GM18519 (cell line): ENCODE data around the gene DAB1.

Experiments used
- ATAC-seq: cut with Tn5 transposase; IDR thresholded peaks from one replicate; pipeline ENCODE4 v1.9.1; 2021; ENCODE audit warnings: mild to moderate bottlenecking, moderate library complexity; ENCODE audit not compliant: unreplicated experiment, low FRiP score

The DAB1 gene

DNA sequence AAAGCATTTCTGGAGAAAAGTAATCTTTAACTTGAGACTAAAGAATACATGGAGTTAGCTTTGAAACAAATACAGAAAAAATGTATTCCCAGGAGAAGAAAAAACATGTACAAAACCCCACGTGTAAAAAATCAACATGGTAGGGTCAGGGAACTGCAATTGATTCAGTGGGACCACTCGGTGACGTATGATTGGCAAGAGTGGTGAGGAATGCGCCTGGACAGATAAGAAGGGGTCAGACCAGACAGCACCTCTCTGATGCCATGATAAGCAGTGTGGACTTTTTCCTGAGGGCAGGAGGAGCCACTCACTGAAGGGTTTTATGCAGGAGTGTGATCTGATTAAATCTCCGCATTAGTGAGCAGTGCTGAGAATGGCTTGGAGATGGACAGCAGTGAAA, 142.5 kb downstream of the DAB1 start:
- ATAC-seq, result no peak

DNA sequence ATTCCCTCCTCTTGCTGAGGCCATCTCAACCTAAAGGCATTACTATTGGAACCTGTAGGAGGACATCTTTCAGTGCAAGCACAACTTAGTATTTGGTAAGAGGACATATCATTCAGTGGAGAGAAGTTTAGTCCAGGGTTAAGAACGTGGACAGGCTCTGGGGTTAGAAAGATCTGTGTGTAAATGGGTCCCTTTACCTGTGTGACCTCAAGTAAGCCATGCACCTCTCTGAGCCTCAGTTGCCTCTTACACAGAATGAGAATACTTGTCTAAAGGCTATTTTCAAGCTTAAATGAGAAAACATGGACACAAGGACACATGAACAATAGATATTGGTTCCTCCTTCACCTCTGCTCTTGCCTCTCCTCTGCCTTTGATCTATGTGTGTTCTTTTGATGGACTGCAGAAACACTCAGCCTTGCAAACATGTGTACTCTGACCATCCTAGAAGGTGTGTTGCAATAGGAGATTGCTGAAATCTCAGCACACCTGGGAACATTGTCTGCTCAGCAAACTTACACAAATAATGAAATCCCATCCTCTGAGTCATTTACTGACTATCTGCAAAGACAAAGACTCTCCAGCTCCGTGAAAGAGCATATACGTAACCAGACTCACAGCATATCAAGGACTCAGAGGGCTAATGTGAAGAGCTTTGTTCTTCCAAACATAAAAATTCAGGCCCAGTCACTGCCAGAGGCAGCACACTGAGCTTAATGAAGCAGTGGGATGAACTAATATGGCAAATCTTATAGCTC, 143.8 kb downstream of the DAB1 start:
- no peak for ATAC-seq

DNA sequence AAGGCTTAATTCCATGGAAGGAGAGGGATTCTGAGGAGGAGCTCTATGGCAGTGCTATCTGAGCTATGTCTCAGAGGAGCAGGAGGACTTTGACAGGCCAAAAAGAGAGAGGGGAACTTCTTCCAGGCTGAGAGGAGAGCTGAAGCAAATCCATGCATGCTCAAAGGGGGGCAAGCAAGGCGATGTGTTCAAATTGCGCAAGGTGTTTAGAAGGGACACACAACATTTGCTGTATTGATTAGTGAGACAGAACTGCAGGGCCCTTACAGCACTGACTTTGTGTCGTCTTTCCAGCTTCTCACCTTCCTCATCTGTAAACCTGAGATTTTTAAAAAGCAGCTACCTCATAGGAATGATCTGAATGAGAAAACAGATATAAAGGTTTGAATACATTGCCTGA, 145.3 kb downstream of the DAB1 start:
- ATAC-seq, result no peak

DNA sequence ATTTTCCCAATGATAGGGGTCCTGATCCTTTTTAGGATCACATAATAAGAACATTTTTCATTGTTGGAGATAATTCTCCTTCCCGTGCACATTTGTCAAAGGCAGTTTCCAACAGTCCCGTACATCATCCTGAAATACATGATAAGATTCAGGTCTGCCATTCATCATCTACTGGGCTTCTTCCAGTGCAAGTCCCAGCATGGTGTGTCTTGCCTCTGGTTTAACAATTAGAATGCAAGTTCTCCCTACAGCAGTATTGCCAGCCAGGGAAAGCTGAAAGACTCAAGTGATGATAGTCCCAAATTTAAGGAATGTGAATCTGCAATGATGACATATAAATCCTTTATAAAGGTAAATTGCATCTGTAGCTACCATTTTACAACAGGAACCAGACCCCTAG, 146.2 kb downstream of the DAB1 start:
- no peak for ATAC-seq

DNA sequence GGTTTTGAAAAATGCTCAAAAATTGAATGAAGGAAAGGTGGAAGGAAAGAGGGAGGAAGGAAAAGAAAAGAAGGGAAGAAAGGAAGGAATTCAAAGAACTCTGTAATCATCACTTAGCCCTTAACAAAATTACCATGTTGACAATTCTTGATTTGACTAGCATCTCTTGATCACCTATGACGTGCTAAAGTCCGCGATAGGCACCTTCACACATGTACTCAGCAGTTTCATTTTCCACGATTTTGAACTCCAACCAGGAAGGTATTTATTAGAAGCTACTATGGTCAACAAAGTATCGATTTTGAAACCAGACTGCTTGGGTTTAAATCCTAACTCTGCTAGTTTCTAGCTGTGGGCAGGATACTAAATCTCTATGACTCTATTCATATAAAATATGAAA, 146.9 kb downstream of the DAB1 start:
- no peak for ATAC-seq

DNA sequence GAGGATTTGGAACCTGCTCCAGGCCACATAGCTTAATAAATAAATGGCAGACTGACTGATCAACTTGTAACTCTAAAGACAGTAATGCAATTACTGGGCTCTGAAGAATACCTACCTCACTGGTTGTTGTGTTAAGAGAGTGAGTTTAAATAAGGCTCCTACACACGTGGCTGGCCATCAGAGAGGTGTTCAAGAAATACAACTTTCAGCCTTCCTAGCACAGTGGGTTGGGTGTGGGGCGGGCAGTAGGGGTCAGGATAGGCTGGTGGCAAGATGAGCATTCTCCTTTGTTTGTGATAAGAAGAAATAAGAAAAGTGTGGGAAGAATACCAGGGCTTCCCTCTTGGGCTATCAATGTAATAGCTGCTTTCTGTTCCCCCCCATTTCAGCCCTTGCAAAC, 151.3 kb downstream of the DAB1 start:
- ATAC-seq, result no peak

DNA sequence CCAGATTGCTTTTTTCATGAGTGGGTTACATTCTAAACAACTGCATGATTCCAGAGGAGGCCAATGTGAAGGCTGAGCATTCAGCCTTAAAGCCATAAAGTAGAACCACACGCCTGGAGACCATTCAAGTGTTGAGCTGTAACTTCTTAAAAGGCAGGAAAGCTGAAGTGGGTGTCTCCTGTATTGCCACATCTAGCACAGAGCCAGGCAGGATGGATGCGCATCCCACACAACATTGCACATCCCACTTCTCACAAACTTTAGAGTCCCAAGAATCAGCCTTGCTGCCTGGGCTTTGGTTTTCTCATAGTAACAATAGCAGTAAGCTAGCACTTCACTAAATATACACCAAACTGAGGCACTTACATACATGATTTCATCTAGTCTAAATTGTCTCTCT, 151.7 kb downstream of the DAB1 start:
- no peak for ATAC-seq

DNA sequence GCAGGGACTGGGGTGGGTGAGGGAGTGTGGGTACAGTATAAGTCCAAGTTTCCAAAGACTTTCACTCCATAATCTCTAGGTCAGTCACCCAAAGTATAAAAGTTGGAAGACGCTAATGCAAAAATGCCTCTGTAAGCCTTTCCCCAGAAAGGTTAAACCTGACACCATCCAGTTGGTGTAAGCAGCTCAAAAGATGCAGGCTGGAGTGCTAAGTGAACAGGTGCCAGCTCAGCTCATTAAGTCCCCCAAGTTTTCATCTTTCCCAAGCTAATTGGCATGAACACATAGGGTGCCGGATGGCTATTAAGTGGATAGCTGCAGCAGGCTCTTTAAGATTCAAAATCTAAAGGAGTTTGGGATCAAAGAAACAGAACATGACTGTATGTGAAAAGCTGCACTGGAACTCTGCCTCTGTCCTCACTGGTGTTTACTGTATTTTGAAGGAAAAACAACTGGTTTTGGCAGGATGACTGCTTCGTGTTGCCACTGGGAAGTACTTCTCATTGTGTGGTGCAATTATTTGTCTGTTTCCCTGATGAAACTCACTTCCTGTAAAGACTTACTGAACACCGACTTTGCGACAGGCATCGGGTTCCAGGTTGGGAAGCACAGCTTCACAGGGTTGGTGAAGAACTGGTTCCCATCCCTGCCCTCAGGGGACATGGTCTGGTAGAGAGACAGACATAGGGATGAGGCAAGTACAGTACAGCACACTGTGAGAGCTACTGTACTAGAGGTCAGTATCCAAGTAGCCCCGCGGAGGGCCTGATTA, 152.7 kb downstream of the DAB1 start:
- ATAC-seq, result no peak

DNA sequence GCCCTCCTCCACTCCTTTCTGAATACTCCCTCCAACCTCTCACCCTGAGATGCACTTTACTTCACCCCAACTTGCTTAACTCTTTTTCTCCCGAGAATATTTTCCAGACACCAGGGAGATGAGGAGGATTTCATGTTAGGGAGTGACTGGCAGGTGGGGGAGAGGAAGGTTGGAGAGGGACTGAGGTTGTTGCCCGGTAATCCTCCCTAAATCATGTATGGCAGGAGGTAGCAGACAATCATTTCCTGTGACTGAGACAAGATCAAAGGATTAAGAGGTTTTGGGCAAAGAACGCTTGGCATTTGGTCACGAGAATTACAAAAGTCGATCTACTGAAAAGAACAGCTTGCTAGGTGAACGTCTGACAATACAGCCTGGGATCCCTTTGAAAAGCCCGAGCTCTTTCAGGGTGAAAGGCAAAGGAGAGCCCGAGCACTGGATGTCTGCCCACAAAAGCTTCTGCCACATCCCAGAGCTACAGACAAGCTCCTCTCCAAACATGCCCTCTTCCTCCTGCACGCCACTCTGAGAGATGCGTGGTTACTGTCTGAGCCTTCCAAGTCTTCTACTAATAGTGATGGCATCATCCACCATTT, 154.1 kb downstream of the DAB1 start:
- no peak for ATAC-seq

DNA sequence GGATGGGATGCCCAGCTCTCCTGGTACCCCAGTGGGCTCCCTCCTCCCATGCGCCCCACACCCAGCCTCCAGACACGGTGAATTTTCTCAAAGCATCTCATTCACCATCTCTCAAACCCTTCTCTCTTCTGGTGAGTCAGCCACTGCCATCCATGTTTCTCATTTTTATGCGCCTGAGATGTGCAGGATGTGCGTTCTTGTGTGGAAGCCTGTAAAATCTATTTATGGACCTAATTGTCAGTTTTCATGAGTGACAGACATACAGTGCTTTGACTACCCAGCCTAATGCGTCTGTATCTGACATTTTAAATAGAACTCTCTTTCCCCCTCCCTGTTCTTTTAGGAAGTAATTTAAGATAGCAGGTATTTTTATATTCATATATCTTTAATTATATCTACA, 158.8 kb downstream of the DAB1 start:
- ATAC-seq, result no peak

DNA sequence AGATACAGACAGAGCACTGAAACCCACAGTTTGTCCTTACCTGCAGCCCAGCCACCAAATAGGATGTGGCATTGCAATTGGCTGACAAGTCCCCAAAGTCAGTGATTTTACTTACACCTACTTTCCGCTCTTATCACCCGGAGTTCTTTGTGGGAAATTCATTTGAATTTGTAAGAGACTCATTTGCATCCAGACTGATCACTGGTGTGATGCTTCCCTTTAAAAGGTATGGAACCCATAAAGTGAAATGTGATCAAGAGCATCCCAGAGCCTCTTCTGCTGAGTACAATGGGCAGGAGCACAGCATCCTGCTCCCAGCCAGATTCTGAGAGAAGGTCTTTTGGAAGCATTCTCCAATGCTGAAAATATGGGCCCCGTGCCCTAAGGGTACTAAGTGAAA, 161.4 kb downstream of the DAB1 start:
- no peak for ATAC-seq

DNA sequence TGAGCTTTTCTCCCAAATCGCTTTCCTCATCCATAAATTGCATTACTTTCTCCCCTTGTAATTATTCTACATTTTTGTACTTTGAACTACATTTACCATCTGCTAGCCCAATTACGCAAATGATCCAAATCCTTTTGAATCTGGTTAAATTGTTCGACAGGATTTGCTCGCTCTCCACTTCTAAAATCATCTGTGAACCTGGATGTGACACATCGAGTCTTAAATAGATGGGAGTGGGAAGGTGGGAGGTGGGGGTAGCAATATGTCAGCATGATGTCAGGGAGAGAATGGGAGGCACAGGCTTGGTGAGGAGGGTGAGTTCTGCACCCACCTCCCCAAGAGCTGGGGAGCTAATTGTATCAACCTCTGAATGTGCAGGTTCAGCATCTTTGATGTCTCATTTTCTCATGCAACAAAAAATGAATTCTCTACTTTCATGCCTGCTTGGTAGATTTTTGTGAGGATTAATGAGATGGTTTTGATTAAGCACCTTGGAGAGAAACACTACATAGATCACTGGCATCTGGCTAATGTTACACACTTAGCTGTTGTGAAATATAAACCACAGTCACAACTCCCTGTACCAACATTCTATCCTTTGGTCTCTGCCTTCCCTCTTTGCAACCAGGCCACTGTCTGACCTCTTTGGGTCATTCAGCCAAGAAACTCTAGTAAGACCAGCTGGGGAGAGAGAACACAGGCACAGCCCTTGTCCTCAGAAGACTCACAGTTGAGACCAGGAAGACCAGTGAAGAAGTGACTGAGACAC, 165.1 kb downstream of the DAB1 start:
- no peak for ATAC-seq

DNA sequence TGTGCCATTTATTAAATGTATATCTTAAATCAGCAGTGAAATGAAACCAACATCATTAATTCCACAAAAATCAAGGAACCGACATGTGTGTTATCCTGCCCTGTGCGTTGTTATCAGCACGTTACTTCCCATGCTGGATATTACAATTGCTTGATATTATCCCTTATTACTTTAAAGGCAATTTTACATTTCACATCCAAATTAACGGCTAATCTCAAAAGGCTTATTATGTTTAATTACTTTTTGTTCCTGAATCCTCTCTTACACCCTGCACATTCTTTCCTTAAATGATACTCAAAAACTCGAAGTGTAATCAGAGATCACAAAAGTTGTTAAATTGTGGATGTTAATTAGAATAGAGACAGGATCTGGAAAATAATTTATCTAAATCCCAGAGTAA, 167.9 kb downstream of the DAB1 start:
- no peak for ATAC-seq

DNA sequence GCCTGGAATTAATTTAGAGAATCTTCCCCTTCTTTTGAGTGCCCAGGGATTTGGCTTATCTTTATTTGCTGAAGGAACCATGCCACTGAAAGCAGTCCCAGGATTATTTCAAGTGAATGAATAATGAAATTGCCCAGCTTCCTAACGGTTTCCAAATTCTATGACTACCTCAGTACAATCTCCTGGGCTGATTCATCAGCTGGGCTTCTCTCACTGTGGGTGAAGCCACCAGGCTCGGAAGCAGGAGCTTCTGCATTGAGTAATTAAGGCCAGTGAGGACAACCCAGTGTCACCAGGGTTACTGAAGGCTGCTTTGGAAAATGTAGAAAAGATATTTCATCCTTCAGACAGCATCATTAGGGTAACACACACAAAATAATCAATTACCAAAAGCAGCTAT, 169.8 kb downstream of the DAB1 start:
- ATAC-seq, result no peak

DNA sequence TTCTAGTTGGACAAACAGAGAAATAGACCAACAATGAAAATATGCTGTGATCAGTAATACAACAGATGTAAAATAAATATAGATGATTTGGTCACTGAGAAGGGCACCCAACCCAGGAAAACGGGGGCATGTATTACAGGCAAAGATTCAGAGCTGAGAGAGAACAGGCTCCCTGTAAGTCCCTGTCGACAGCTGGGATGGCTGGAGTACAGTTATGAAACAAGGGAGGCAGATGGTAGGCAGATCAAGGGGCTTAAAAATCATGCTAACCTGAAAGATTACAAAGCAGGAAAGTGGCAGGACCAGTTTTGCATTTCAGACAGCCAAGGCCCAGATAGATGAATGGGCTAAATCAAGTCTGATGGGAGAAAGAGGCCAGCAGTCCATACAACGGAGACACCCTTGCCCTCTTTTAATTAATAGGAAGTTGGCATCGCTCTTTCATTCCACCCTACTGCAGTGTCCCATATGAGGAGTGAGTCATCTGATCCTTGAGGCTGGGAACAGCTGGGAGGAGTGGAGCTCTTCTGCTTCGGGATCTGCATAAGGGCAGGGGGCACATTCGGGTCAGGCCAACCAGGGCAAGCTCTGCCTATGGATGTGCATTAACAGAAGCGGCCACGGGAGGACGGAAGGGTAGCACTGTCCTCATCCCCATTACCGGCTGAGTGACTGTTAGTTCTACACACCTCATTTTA, 171.1 kb downstream of the DAB1 start:
- ATAC-seq, result no peak

DNA sequence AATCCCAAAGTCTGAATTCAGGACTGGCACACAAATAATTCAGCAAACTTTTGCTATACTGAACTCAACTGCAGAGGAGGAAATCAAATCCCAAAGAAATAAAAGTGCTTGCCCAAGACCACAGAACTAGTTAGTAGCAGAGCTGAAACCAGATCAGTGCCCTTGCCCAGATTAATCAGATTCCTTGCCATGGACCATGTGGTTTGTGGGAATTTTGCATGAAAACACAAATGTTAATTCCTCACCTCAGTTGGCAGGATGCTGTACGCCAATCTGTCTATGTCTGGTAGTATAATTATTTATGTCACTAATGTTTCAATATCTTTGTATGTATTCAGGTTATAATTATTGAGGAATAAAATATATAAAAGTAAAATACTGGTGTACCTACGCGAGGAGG, 173.8 kb downstream of the DAB1 start:
- no peak for ATAC-seq

DNA sequence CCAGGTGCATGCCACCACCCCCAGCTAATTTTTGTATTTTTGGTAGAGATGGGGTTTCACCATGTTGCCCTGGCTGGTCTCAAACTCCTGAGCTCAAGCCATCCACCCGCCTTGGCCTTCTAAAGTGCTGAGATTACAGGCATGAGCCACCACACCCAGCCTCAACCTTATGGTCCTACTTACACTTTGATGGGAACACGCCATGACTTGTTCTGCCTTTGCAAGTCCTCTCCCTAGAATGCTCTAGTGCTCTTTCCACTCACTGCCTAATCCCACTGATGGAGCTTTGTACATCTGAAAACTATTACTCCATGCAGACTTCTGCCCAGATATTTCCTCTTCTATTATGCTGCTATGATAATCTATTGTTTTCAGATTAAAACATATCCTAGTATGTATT, 174.3 kb downstream of the DAB1 start:
- no peak for ATAC-seq

DNA sequence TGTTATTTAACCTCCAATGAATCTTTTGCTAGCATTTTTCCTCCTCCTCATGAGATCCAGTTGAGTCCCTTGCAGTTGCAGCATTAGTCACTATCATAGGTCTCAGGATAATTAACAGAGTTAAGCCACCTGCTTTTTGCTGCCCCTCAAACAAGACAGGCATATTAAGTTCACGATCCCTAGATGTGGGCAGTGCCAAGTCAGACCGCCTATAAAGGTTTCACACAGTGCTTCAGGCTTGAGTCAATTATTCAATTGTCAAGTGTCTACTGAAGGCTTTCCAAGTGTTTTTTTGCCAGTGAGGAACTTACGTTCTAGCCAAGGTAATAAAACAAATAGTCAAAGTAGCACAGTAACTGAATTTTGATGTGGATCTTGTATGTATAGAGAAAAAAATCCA, 175.0 kb downstream of the DAB1 start:
- ATAC-seq, result no peak

DNA sequence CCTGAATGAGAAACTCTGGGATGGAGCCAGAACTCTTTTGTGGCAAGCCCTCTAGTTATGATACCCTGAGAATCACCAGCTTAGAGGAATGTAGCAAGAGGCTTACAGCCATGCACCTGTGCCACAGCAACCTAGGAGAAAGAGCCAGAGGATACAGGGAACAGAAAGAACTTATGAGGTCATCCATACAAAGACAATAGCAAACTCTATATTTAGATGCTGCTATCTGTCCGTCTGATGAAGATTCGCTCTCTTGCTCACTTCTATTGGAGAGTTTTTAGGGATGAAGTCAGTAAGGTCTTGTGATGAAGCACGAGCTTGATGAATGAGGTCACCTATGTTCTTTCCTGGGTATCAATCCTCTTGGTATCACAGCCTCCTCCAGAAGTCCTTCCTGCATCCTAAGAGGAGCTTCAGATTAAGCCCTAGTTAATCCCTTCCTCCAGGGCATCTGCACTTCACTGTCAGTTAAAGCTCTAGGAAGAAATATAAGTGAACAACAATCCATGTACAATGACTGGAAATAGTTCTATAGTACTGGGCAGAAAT, 185.6 kb downstream of the DAB1 start:
- no peak for ATAC-seq
